ENCODE measurements around the gene ELFN2. TPM values are rescaled to one million over a fixed set of nuclear protein-coding genes. Genes with fewer than 3 reads are reported as not detected.

The ELFN2 gene
- total and polyA plus RNA-seq, 4 donors, result 0.07 to 0.19 (median 0.08) TPM; not detected in 1

GRCh38 chr22:37373451-37373850 is 53.8 kb downstream of the ELFN2 start:
- no peak overlapping the region for H3K9ac ChIP-seq (ENCODE audit: low read depth in 1 of 2, low read length in 2 of 2)
- H3K9me3 ChIP-seq (ENCODE audit: control insufficient read depth in 4 of 4, low read length in 3 of 4), result no peaks in the 10 kb centered on the region
- TF ChIP-seq RXRA (IDR thresholded peaks at IDR 0.05) (no peak), ATF3 (IDR thresholded peaks at IDR 0.05) (no peak), NR2F2 (IDR thresholded peaks at IDR 0.05) (no peak), EGR1 (IDR thresholded peaks at IDR 0.05; ENCODE audit: low read depth in 2 of 2) (no peak), SP1 (IDR thresholded peaks at IDR 0.05) (no peak), HNF4A (conservative IDR thresholded peaks at IDR 0.05) (no peak), RAD21 (IDR thresholded peaks at IDR 0.05) (no peak)
- 95% methylated on average over 33 of the region's 33 CpGs for WGBS
- no peak for DNase-seq (ENCODE audit: low spot score)
- no peaks in the 10 kb centered on the region for H3K4me1 ChIP-seq (ENCODE audit: control insufficient read depth in 4 of 4, insufficient read depth in 4 of 4, low read length in 3 of 4)
- no peak overlapping the region for H3K27ac ChIP-seq (ENCODE audit: low read depth in 1 of 2, low read length in 2 of 2)
- no peaks in the 10 kb centered on the region for H3K36me3 ChIP-seq (ENCODE audit: control insufficient read depth in 4 of 4, insufficient read depth in 3 of 4, low read depth in 1 of 4, low read length in 3 of 4)
- no peak overlapping the region for H3K4me3 ChIP-seq (ENCODE audit: low read depth in 1 of 3, low read length in 3 of 3)
- H3K27me3 ChIP-seq (ENCODE audit: control insufficient read depth in 4 of 4, insufficient read depth in 4 of 4, low read length in 3 of 4), result no peaks in the 10 kb centered on the region

GRCh38 chr22:37371911-37372310 is 55.4 kb downstream of the ELFN2 start:
- DNase-seq (ENCODE audit: low spot score), result no peak
- H3K27ac ChIP-seq (ENCODE audit: low read depth in 1 of 2, low read length in 2 of 2), result no peak overlapping the region
- H3K4me1 ChIP-seq (ENCODE audit: control insufficient read depth in 4 of 4, insufficient read depth in 4 of 4, low read length in 3 of 4), result no peaks in the 10 kb centered on the region
- no peaks in the 10 kb centered on the region for H3K9me3 ChIP-seq (ENCODE audit: control insufficient read depth in 4 of 4, low read length in 3 of 4)
- H3K36me3 ChIP-seq (ENCODE audit: control insufficient read depth in 4 of 4, insufficient read depth in 3 of 4, low read depth in 1 of 4, low read length in 3 of 4), result no peaks in the 10 kb centered on the region
- TF ChIP-seq GABPA (IDR thresholded peaks at IDR 0.05 in 1 of 2, conservative IDR thresholded peaks at IDR 0.05 in 1 of 2), result no peak
- TF ChIP-seq RXRA (IDR thresholded peaks at IDR 0.05), result no peak
- TF ChIP-seq FOXA2 (IDR thresholded peaks at IDR 0.05), result no peak
- TF ChIP-seq ATF3 (IDR thresholded peaks at IDR 0.05), result no peak
- TF ChIP-seq NR2F2 (IDR thresholded peaks at IDR 0.05), result no peak
- TF ChIP-seq RAD21 (IDR thresholded peaks at IDR 0.05), result no peak
- TF ChIP-seq SP1 (IDR thresholded peaks at IDR 0.05), result no peak
- TF ChIP-seq ZBTB33 (IDR thresholded peaks at IDR 0.05), result no peak
- no peak for TF ChIP-seq JUND (IDR thresholded peaks at IDR 0.05)
- TF ChIP-seq EGR1 (IDR thresholded peaks at IDR 0.05; ENCODE audit: low read depth in 2 of 2), result no peak
- TF ChIP-seq MAX (IDR thresholded peaks at IDR 0.05), result no peak
- no peak for TF ChIP-seq REST (IDR thresholded peaks at IDR 0.05)
- no peak for TF ChIP-seq CTCF (IDR thresholded peaks at IDR 0.05; ENCODE audit: low read depth, low read length, missing input control)
- no peak for TF ChIP-seq TAF1 (conservative IDR thresholded peaks at IDR 0.05)
- H3K9ac ChIP-seq (ENCODE audit: low read depth in 1 of 2, low read length in 2 of 2), result no peak overlapping the region
- H3K27me3 ChIP-seq (ENCODE audit: control insufficient read depth in 4 of 4, insufficient read depth in 4 of 4, low read length in 3 of 4), result no peaks in the 10 kb centered on the region
- H3K4me3 ChIP-seq (ENCODE audit: low read depth in 1 of 3, low read length in 3 of 3), result no peak overlapping the region
- 80% methylated on average over 18 of the region's 18 CpGs for WGBS

Measured in liver (tissue), 9 donors.